CD4-positive, alpha-beta T cell treated with Interferon gamma for 1 hour (primary cell): ENCODE measurements around the gene LPIN3.

Source experiments
- DNase-seq: peaks from one replicate; pipeline ENCODE4 v3.0.0-alpha.2; 2020

LPIN3 gene

DNA sequence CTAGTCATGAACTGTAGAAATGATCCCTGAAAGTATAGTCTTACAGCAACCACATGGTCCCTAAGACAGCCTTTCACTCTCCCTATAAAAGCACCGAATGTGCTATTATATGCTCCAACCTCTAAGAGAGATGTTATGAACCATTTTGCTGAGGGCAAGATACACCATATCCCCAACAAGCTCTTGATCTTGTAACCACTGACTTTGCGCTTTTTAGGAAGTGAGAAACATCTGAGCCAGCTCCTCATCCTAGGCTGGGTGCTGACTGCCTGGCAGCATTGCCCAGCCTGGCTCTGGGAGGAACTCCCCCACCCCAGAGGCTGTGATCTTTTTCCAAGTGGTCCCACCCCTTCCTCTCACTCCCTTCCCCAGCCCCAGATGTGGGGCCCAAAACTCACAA, 29.1 kb downstream of the LPIN3 start:
- DNase-seq = no peak

DNA sequence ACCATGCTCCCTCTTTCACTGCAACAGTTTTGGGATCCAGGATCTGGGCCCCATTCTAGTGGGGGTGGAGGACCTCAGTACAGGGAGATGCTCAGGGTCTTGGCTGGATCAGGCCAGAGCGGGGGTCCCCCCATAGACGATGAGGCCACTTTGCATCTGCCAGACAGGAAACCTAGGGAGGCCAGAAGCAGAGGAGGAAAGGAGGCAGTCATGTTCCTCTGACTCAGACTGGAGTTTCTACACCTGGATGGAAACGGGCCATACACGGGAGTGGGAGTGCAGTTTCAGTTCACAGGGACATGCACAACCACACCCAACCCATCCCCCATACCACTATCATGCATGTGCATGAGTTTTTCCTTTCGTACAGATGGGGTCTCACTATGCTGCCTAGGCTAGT, 29.6 kb downstream of the LPIN3 start:
- no peak for DNase-seq

- no peak for DNase-seq
Observed at GRCh38 chr20:41371371-41371770, 30.8 kb downstream of the LPIN3 start.

DNA sequence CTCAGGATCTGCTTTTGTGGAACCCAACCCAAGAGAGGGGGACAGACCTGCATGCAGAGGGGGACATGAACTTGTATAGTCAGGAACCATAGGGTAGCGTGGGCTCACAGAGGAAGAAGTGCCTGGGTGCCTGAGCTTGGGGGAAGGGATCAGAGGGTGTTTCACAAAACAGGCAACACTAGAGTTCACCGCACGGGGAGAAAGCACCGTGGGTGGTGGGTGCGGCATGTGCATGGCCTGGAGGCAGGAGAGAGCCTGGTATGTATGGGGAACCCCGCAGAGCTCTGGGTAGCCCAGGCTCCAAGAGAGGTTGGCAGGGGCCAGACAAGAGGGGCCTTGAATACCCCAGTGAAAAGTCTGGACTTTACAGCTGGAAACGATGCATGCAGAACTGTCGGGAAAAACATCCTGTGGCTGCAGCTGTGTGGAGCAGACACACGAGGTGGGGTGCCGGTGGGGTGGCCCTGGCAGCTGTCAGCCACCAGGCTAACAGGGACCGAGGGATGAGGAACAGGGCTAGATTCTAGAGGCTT, 32.7 kb downstream of the LPIN3 start:
- no peak for DNase-seq

DNA sequence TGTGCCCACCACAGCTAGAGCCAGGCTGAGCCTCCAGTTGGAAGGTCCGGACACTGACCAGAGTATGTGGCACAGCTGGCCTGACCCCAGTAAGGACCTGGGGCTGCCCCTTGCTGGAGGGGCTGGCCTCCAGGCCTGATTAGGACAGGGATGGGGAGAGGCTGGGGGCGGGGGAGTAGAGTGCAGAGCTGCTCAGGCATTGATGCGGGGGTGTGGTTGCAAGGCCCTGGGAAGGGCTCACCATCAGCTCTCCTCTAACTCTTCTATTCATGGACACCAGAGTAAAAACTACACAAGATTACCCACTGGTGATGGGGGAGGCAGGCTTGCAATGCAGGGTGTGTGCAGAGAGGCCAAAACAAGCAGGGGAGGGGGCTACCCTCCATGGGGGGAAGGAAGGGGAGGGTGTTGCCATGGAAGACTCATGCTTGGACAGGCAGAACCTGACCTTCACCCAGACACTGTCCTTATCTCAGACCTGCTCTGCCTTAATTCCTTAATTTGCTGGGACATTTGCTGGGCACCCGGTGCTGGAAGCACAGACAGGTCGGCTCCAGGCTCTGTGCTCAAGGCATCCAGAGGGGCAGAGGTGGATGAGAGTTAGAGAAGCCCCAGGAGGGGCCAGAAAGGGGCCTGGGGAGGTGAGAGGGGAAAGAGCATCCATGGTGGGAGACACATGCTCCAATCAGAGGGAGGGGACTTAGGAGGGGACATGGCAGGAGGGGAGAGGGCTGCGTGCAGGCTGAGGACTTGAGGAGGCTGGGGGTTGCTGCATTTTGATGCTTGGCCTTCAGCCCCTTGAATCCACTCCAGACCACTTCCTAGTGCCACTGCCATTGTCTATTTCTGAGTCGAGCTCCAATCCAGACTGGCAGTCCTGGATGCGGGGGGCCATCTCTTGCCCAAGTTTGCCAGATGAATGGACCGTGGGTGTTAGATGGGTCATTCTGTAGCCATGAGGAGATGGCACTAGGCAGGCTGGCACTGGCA, 33.6 kb downstream of the LPIN3 start:
- DNase-seq = no peak

GRCh38 chr20:41375846-41376245, 35.2 kb downstream of the LPIN3 start:
- DNase-seq = no peak

GRCh38 chr20:41376349-41376748, 35.7 kb downstream of the LPIN3 start:
- DNase-seq = no peak

- no peak for DNase-seq
Observed at GRCh38 chr20:41377275-41377674, 36.7 kb downstream of the LPIN3 start.

GRCh38 chr20:41379551-41379950, 38.9 kb downstream of the LPIN3 start:
- DNase-seq = no peak

- no peak for DNase-seq
Observed at GRCh38 chr20:41380551-41381193, 40.1 kb downstream of the LPIN3 start.

- no peak for DNase-seq
Observed at GRCh38 chr20:41382791-41383305, 42.2 kb downstream of the LPIN3 start.

DNA sequence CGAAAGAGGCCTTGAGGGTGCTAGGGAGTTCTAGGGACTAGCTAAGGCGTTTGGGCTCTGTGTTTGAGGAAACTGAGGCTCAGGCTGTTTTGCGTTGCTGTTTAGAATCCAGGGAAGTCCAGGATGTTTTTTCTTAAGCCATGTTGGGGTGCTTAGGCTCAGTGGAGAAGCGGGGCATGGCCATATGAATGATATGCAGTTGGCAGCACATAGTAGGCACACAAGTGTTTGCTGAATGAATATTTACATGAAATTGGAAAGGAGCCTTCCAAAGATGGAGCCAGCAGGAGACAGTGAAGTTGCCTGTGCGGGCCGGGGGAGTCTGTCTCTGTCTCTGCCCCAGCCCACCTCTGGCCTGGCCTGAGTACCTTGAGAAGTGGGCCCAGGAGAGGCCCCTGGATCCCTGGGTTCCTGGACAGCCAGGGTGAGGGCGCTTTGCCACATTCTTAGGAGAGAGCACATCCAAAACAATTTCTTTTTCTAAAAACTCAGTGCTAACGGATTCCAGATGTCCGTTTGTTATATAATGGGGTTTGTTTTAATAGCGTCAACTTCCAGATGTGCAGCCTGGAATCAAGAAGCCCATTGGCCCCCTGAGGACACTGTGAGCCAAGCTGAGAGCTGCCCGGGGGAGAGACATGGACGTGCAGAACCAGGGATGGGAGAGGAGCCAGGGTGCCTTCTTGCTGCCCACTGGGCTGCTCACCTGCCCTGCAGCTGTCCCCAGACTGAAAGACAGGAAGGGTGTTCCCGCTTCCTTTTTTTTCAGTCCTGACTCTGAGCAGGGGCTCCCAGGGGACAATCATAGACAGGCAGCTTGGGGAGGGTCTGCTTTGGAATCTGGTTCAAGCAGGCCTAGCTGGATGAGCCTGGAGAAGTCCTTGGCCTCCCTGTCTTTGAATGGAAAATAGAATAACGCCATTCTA, 46.1 kb downstream of the LPIN3 start:
- DNase-seq = no peak

- DNase-seq = no peak
Observed at GRCh38 chr20:41387444-41387851, 46.8 kb downstream of the LPIN3 start.

GRCh38 chr20:41390889-41391288, 50.3 kb downstream of the LPIN3 start:
- DNase-seq = no peak

GRCh38 chr20:41391587-41392001, 51.0 kb downstream of the LPIN3 start:
- DNase-seq = no peak

GRCh38 chr20:41392295-41392694, 51.7 kb downstream of the LPIN3 start:
- no peak for DNase-seq

- no peak for DNase-seq
Observed at GRCh38 chr20:41392871-41393704, 52.5 kb downstream of the LPIN3 start.

DNA sequence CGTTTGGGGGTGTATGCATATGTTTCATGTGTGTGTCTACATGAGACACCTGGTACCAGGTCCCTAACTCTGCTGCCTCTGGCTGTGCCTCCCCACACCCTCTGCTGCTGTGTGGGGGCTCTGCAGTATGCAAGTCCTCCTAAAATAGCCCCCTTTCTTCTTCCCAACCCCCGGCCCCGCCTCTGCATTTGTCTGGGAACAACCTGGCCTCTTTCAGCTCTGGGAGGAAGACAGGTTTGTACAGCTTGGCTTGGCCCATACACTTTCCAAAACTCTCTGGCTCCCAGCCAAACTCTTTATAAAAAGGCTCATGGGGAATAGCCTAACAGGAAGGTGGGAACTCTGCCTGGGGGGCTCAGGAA, 53.1 kb downstream of the LPIN3 start:
- no peak for DNase-seq

DNA sequence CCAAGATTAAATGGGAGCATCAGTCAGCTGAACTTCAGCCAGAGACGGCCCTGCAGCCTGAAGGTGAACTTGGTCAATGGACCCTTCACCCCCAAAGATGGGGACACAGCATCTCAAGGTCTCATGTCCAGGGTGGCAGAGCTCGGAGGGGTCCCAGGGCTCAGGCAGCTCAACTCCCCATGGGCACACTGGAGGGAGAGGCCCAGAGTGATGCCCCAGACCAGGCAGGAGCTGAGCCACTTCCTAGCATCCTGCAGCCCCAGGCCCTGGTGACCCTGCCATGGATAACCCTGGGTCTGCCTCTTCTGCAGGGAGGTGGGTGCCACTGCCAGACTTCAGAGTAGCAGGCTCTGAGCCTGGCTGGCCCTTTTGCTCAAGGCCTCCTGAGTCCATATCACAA, 53.5 kb downstream of the LPIN3 start:
- no peak for DNase-seq

GRCh38 chr20:41394931-41395666, 54.5 kb downstream of the LPIN3 start:
- no peak for DNase-seq
